Inflammatory macrophage (primary cell): ENCODE data around the gene NTRK3.

Source experiments
- DNase-seq, 2 donors: peaks; one replicate each; pipeline ENCODE4 v3.0.0-alpha.2; 2020 to 2022
- total RNA-seq, 18 experiments: gene quantifications; one replicate each; lab custom pipeline; 2026; ENCODE audit warnings: mixed read lengths in 6 of 18, inconsistent platforms in 2 of 18; lab: John Stamatoyannopoulos, UW

Gene NTRK3
- 0.15 to 1.5 (median 0.52) reads per million in 18 experiments for total RNA-seq

GRCh38 chr15:88256279-88257230, at the start of gene NTRK3:
NTRK3 (minus strand) TSS chr15:88256739; CDS start chr15:88256153, 586 bp downstream.
- no peak for DNase-seq

DNA sequence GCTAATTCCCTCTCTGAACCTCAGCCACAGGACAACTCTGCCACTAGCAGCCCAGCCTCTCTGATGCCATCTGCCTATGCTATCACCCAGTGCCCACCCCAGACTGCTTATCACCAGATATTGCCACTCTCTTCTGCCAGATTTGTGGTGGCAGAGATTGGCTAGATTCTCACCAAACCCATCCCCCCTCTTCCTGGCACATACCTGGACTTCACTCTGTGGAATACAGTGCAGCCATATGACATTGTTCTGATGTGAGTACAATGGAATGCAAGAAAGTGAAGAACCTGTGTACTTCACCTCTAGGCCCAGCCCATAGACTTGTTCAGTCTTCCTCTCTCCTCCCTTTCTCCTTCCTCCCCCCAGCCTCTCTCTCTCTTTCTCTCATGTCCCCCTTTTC, 46.9 kb upstream of the NTRK3 start:
- DNase-seq: no peak

DNA sequence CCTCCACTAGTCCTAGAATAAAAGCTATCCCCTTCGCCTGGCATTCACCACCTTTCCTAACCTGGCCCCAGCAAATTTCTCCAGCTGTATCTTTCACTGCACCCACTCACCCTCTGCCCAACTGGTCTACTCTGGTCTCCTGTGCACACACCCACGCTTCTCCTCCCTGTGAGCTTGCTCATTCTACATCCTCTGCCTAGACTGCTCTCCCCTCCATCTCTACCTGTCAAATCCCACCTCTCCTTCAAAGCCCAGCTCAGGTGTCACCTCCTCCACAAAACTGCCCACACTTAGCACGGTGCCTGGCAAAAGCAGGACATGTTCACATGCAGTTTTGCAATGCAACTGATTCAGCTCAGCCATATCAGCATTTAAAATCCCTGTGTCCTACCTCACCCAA, 45.8 kb upstream of the NTRK3 start:
- DNase-seq: no peak

DNA sequence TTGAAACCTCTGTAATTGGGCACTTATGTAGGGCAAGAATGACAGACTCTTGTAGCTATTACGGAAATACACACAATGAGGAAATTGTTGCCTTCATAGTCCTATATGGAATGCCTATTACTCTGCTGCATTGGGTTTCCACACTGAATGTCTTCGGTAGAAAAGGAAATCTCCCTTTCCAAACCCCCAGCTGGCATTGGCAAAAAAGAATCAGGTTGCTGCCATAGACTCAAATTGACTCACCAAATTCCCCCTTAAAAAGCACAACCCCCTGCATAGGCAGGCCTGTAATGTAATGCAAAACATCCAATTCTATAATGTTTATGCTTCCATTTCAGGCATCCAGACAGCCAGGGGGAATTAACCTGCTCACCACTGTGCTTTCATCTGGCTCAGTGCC, 44.8 kb upstream of the NTRK3 start:
- DNase-seq: no peak

- no peak for DNase-seq
These were observed 44.3 kb upstream of the NTRK3 start for GRCh38 chr15:88300861-88301260.

GRCh38 chr15:88300089-88300488, 43.5 kb upstream of the NTRK3 start:
- no peak for DNase-seq

- no peak for DNase-seq
These were observed 43.0 kb upstream of the NTRK3 start for GRCh38 chr15:88299497-88299896.

DNA sequence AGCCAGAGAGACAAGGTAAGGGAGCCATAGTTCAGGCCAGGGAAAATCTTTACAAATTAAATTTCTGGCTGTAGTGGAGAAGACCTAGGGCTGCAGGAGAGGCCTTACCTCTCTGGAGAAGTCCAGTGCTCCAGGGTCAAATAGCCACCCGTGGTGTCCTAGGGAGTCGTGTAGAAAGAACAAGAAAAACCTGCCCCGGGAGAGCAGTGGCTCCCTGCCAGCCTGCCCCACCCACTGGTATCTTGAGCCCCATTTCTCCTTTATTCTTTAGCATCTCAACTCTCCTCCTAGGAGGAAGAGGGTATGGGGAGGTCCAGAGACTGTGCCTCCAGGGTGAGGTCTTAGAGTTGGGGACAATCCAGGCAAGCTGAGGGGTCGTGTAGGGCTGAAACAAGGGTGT, 32.1 kb upstream of the NTRK3 start:
- no peak for DNase-seq

DNA sequence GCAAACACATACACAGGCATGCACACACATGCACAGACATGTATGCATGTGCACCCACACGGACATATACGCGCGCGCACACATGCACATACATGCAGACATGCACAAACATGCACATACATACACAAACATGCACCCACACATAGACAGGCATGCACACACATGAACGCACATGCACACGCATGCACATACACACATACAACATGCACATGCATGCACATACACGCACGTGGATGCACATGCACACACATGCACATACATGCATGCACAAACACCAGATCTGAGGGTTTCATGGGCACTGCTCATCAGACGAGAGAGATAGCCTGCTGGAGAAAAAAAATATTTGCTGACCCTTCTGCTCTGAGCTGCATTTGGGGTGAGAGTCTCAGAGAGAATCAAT, 31.7 kb upstream of the NTRK3 start:
- DNase-seq: no peak

GRCh38 chr15:88284318-88284998, 27.9 kb upstream of the NTRK3 start:
- no peak for DNase-seq

- no peak for DNase-seq
These were observed 26.1 kb upstream of the NTRK3 start for GRCh38 chr15:88282614-88283013.

- DNase-seq: no peak
These were observed 20.4 kb upstream of the NTRK3 start for GRCh38 chr15:88276821-88277410.

DNA sequence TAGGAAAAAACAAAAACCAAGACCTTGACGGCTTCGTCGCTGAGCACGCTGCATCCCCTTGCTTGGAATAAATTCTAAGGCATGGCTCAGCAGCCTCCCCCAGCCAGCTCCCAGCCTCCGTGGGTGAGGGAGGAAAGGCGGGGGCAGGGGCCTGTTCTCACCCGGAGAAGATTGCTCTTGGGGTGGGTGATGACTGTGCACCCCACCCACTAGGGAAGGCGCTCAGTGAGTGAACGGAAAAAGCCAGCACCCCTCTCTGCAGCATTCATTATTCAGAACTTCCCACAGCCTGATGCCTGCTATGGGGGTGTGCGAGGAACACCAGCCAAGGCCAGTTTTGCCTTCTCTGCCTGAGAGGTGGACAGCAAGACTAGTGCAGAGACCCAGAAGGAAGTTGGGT, 19.3 kb upstream of the NTRK3 start:
- DNase-seq: no peak

GRCh38 chr15:88274553-88275460, 18.3 kb upstream of the NTRK3 start:
- DNase-seq: peak; percentile 40 to 60

DNA sequence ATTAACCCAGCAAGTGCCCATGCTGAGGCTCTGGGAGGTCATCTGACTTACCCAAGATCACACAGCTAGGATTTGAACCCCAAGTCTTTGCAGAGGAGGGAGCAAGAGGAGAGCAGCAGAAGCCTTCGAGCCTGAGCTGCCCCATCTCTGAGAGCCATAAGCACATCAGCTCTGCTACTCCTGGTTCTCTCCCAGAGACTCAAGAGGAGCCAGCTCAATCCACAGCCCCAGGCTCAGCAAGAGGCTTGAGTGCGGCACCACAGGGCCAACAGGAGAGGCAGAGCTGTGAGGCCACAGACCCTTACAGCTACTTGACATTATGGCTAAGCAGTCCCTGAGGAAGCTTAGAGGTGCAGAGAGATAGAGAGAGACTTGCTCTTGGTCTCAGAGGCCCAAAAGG, 15.9 kb upstream of the NTRK3 start:
- DNase-seq: no peak

DNA sequence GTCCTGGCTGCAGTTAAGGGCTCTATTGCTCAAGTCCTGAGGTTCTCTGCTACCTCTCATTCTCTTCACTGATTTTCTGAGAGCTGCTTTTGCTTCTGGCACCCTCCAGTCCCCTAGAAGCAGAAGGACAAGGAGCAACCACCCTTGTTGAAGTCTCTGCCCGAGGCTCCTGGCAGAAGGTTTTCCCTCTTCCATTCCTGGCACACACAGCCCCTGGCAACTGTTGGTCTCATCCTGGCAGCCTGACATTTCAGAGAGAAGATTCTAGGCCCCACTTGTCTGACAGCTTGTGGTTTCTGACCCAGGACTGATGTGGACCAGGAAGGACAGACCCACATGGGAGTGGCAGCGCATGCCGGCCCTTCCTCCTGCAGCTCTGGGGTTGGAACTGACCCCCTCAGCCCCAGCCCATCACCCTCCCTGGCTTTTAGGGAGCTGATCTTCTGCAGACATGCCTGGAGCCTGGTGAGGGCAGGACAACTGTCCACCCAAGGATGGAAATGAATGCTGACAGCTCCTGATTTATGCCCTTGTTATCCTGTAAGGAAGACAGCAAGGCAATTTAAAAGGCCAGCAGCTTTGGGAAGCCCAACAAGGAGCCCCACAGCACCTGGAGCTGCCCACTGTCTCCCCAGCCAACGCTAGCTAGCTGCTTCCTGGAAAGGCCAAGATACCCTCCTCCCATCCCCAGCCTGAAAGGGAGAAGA, 13.0 kb upstream of the NTRK3 start:
- no peak for DNase-seq

DNA sequence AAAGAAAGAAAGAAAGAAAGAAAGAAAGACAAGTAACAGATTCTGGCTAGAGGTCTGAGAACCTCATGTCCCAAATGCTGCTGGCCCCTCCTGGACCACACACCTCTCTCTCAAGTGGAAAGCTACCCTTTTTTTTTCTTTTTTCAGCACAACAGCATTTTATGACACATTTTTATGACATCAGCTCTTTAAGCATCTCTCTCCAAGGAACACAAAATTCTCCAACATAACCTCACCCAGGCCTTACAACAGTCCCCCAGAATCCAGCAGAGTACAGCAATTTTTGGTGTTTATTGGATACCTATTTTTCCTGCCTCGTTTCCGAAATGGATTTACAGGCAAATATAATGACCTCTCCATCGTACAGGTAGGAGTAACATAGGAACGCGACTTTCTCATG, 11.2 kb upstream of the NTRK3 start:
- no peak for DNase-seq

DNA sequence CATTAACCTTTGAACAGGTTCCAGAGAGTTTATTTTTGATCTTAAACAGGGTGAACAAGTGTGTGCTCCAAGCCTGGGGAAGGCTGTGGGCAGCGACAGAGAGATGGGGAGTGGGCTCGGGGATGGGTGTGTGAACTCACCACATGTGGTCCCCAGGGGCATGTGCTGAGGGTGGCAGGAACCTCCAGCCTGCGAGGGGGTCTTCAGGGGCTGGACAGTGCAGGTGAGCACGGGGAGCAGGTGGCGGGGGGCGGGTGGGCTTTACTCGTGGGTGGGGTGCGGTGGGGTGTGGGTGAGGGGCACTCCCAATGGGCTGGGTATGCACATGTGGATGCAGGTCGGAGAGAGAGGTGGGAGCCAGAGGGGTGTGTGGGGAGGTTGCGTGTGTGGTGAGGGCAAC, 9.6 kb upstream of the NTRK3 start:
- no peak for DNase-seq

- DNase-seq: no peak
These were observed 8.1 kb upstream of the NTRK3 start for GRCh38 chr15:88264622-88265021.

- no peak for DNase-seq
These were observed 5.5 kb upstream of the NTRK3 start for GRCh38 chr15:88262064-88262463.

DNA sequence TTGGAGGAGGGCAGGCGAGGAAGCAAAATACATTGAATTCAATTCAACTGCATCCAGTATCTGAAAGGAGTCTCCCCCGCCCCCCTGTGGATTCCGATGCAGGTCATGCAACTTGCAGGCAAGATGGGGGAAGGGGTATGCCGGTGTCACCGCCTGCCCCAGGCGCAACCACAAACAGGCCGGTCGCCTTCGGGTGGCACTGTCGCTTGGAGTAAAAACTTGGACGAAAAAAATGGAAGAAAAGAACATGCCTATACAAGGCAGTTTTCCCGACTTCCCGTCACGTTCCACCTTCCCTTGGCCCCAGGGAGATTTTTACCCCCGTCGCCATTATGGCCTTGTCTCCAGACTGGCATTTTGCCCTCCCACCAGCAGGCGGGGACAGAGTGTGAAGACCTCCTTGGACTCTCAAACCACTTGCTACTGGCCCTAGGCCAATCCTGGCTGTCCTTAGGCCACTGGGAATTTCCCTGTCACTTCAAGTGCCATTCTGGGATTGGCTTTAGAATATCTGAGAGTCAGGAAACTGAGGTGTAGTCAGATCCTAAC, 1.6 kb upstream of the NTRK3 start:
- no peak for DNase-seq
